ENCODE measurements around the gene TAMALIN.

Gene TAMALIN

GRCh38 chr12:52037248-52037861 lies 30.6 kb downstream of the TAMALIN start:
- DNase-seq: no peak

GRCh38 chr12:52038447-52038846 lies 31.7 kb downstream of the TAMALIN start:
- no peak for DNase-seq

- no peak for DNase-seq
These were observed 34.3 kb downstream of the TAMALIN start for GRCh38 chr12:52041035-52041434.

GRCh38 chr12:52041695-52042123 lies 35.0 kb downstream of the TAMALIN start:
- DNase-seq: no peak

GRCh38 chr12:52042706-52043385 lies 36.1 kb downstream of the TAMALIN start:
- DNase-seq: peak; percentile 78 to 90

- DNase-seq: peak in 1 of 2 experiments; percentile 52
These were observed 36.9 kb downstream of the TAMALIN start for GRCh38 chr12:52043386-52044212.

GRCh38 chr12:52044292-52044983 lies 37.7 kb downstream of the TAMALIN start:
- no peak for DNase-seq

- DNase-seq: no peak
These were observed 39.1 kb downstream of the TAMALIN start for GRCh38 chr12:52045794-52046199.

GRCh38 chr12:52046859-52047258 lies 40.1 kb downstream of the TAMALIN start:
- no peak for DNase-seq

- DNase-seq: no peak
These were observed 42.5 kb downstream of the TAMALIN start for GRCh38 chr12:52049286-52049685.

GRCh38 chr12:52049688-52050087 lies 42.9 kb downstream of the TAMALIN start:
- no peak for DNase-seq

GRCh38 chr12:52050116-52050757 lies 43.5 kb downstream of the TAMALIN start:
- peak in 1 of 2 experiments; percentile 37 for DNase-seq

GRCh38 chr12:52050758-52051541 lies 44.2 kb downstream of the TAMALIN start, which contains the start of gene NR4A1:
Gene NR4A1, plus strand, starts transcription at chr12:52051442. Its CDS starts 2,887 bp downstream, at chr12:52054329.
- DNase-seq: peak; percentile 91 to 96

- no peak for DNase-seq
These were observed 45.9 kb downstream of the TAMALIN start for GRCh38 chr12:52052468-52053186.

GRCh38 chr12:52053536-52054209 lies 46.9 kb downstream of the TAMALIN start:
- DNase-seq: no peak

- DNase-seq: no peak
These were observed 47.6 kb downstream of the TAMALIN start for GRCh38 chr12:52054231-52054832.

- DNase-seq: no peak
These were observed 48.3 kb downstream of the TAMALIN start for GRCh38 chr12:52054833-52055730.
